GM18951 (cell line): ENCODE results near the gene KRTAP9-8.

Source experiments
- POLR2A ChIP-seq: IDR thresholded peaks from 4 replicates; pipeline ENCODE4 v1.6.1; 2011; ENCODE audit warnings: mild to moderate bottlenecking; ENCODE audit not compliant: insufficient read length, insufficient read depth; ENCODE audit errors: extremely low read depth
- in situ Hi-C: fragments of 300-500 bp; cut with MboI; formaldehyde crosslinking; loops from one replicate; pipeline ENCODE4 v1.12.0; 2022; ENCODE audit warnings: low sequenced_read_pairs, mixed read lengths, inconsistent platforms; ENCODE audit not compliant: unreplicated experiment

Gene KRTAP9-8

GRCh38 chr17:41284043-41284442 is 46.2 kb downstream of the KRTAP9-8 start:
- in situ Hi-C loops = loop anchor here (10.0 kb wide), 1 partner anchor 111 kb away; the partner anchor contains the start of gene KRT31
- no peak for TF ChIP-seq POLR2A

- in situ Hi-C loops = loop anchor here (10.0 kb wide), 1 partner anchor 110 kb away; the partner anchor contains the start of gene KRT31
- TF ChIP-seq POLR2A = no peak
Observed at GRCh38 chr17:41284546-41284945, 46.7 kb downstream of the KRTAP9-8 start.

DNA sequence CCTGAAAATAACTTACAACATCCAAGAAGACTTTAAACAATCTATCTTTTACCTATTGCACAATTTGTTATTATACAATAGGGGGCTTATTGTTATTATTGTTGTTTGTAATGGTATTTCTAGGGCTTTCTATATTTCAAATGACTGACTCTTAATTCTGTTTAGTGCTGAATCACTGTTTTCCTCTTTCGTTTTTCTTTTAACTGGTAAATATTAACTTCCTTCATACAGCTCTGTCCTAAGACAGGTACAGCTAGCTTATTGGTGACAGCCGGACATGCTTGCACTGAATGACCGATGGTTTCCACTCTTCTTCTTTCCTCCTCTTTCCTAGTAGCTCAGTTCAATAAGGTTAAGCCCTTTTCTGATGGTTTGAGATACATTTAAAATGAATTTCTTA is 49.3 kb downstream of the KRTAP9-8 start:
- TF ChIP-seq POLR2A = no peak
- in situ Hi-C loops = loop anchor here (10.0 kb wide), 1 partner anchor 108 kb away; the partner anchor contains the start of gene KRT31
